Stimulated activated naive CD4-positive, alpha-beta T cell (primary cell): ENCODE measurements around the gene SPOCK1.

ENCODE experiments used
- DNase-seq, 6 experiments: peaks; one replicate each; lab custom pipeline; 2025; lab: John Stamatoyannopoulos, UW

SPOCK1 gene

GRCh38 chr5:137441476-137441875 is 57.6 kb downstream of the SPOCK1 start:
- no peak for DNase-seq

DNA sequence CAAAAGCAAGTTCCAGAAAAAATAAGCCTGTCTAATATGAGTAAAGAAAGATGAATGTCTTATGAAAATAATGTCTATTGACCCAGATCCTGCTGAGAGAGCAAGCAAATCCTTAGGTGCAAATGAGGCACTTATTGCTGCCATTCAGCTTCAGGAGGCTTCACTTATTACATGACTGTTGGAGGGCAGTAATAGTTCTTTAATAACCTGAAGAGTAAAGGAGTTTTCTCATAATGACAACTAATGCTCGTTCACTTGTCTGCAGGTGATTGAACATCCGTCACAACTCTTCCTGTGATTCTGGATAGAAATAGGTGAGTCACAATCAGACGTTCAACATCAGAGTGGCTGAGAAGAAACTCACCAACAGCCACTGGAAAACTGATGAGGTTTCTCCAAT is 58.3 kb downstream of the SPOCK1 start:
- DNase-seq: no peak

- DNase-seq: no peak
Measured at GRCh38 chr5:137439645-137440044, 59.5 kb downstream of the SPOCK1 start.

- no peak for DNase-seq
Measured at GRCh38 chr5:137438932-137439331, 60.2 kb downstream of the SPOCK1 start.

- DNase-seq: no peak
Measured at GRCh38 chr5:137437774-137438173, 61.4 kb downstream of the SPOCK1 start.

DNA sequence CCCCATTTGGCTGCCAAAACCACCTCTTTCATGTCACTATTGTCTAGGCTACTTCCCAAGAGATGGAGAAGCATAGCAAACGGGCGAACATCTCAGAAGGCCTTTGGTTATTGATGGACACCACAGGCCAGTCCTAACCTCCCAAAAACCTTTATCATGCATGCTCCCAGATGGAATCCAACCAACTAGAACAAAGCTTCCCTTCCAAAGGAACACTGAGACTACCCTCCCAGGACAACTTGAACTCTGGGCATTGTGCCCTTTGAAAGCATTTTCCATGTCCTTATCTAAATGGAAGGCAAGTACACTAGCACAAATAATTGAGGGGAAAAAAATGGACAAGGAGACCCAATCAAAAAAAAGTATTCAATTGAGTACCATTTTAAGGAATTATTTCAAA is 65.6 kb downstream of the SPOCK1 start:
- DNase-seq: no peak

DNA sequence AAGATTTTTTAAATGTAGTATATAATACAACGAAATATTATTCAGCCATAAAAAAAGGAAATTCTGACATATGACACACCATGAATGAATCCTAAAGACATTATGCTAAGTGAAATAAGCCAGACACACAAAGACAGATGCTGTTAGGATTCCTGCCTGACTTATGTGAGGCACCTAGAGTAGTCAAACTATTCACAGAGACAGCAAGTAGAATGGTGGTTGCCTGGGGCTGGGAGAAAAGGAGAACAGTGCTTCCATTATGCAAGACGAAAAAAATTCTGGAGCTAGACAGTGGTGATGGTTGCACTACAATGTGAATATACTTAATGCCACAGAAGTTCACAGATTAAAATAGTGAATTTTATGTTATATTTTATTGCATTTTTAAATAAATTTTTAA is 66.8 kb downstream of the SPOCK1 start:
- DNase-seq: no peak

DNA sequence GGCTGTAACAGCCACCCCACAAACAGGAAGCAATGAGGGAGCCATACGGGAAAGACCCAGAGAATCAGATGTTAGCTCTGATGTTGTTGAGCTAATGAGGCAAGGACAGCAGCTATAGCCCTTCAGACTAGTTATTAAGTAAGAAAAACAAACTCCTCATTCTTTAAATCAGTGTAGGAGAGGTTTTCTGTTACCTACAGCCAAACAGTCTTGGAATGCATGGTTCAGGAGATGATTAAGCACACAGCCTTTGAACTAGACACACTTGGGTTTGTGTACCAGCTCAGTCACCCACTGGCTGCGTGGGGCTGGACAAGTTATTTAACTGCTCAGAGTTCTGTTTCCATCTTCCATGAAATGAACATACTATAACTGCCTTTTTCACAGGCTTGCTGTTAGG is 68.1 kb downstream of the SPOCK1 start:
- DNase-seq: no peak

- DNase-seq: no peak
Measured at GRCh38 chr5:137415231-137415681, 83.9 kb downstream of the SPOCK1 start.

DNA sequence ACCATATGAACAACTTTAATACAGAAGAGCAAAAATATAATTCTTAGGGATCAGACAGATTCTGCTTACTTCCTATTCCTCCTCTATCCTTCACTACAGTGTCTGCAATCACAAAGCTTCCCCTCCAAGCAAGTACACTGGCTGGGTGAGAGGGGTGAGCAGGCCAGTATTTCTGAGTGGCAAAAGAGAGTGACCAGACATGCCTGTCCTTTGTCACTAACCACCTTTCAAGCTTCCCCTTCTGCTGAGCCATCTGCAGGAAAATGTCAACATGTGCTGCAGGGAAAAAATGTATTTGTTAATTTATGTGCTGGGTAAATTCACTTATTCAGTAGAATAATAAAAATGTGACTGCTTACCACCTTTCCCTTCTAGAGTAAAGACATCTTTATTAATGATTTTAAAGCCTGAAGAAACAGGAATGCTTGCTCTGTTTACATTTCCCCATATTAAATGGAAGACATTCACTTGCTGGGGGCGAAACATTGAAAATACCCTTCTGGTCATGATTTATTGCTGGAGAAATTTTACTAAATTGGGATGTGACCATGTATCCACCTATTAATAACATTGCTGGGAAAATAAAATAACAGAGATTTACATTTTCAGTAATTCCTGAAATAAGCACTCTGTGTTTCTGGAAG is 84.9 kb downstream of the SPOCK1 start:
- no peak for DNase-seq

- no peak for DNase-seq
Measured at GRCh38 chr5:137412136-137412535, 87.0 kb downstream of the SPOCK1 start.

GRCh38 chr5:137410234-137411010 is 88.7 kb downstream of the SPOCK1 start:
- DNase-seq: no peak

DNA sequence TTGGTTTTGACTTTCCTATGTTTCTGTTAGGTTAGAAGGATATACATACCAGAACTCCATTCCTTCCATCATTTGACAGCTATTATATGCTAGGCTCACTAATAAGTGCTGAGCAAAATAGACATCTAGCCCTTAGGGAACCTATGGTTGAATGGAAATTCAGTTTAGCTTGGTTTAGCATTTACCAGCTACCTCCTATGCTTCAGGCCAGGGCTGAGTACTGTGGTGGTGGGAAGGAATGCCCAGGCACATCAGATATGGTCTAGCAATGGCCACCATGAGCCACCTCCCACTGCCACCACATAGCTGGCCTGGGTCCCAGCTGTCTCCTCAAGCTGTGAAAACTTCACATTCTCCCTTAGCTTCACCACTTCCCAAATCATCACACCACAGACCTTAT is 89.4 kb downstream of the SPOCK1 start:
- DNase-seq: no peak

GRCh38 chr5:137407090-137407489 is 92.0 kb downstream of the SPOCK1 start:
- DNase-seq: no peak

DNA sequence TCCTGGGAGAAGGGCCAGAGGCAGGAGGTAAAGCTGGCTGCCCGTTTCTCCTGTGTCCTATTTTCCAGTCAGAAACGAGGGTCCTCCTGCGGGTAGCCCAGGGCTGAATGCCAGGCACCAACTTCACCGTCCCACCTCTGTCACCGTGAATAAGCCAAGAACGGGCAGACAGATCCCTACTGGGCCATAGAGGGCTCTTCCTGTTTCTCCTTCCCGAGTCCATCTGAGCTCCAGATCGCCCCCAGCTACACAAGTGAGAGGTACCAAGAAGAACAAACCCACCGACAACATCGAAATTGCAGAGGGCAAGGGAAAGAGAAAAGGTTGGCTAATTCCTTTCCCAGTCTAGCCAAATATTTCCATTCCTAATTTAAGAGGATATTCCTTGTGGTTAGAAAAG is 93.7 kb downstream of the SPOCK1 start:
- DNase-seq: no peak

- DNase-seq: no peak
Measured at GRCh38 chr5:137403869-137404268, 95.3 kb downstream of the SPOCK1 start.

DNA sequence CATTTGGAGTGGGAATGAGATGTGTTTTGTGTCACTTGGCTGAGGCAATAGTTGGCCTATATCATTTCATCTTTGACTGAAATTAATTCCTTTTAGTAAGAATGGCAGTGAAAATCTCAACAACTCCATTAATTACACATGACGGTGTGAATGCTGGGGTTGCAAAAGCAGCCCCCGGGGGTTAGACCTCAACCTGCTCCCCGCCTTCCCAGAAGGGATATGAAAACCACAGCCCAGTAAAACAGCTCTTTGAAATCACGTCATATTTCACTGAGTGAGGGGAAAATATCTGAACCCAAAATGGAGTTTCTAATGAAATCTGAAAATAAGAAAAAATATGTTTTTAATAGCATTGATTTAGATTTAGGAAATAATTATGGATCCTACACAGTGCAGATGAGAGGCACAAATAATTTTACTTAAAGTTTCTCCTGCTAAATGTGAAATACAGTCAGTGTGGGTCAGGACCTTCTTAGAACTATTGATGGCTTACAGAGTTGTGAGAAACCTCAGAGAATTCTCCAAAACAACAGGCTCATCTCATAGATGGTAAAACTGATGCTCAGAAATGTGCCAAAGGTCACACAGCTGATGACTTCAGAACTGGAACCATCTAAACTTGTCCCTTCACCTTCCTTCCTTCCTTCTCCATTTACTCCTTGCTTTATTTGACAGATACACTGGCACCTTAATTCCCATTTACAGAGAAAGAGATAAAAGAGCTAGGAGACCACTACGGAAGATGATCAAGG is 96.5 kb downstream of the SPOCK1 start:
- no peak for DNase-seq

DNA sequence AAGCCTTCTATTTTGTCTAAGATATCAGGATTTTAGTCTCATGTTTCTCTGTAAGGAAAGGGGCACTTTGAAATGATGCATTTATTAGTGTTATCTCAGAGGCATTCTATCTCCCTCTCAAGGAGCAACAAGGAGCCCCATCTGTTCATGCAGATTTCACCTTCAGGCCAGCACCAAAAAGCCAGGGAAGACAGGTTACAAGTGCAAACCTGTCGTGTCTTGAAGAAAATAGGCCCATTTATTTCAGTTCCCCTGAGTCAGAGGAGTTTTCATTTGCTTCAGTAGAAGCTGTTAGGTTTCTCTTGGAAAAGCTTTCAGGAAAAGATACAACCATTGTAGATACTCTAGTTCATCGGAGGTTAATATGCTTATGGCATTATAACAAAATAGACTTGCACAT is 97.2 kb downstream of the SPOCK1 start:
- no peak for DNase-seq

DNA sequence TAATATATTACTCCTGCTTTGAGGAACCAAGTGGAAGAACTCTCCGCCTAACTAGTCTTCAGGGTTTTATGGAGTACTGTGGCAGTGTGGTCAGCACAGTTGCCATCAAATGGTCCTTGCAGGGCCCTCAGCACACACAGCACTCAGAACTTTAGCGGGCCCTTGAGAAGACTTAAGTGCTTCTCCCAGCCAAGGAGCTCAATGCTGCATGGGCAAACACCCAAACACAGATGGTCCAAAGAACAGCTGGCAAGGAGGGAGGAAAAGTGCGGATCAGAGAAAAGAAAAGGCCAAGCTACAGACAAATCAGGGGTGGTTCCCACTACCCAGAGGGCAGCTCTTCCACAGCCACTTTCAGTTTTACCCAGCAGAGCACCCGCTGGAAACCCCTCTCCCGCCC is 98.6 kb downstream of the SPOCK1 start:
- DNase-seq: no peak

GRCh38 chr5:137399911-137400310 is 99.2 kb downstream of the SPOCK1 start:
- no peak for DNase-seq

DNA sequence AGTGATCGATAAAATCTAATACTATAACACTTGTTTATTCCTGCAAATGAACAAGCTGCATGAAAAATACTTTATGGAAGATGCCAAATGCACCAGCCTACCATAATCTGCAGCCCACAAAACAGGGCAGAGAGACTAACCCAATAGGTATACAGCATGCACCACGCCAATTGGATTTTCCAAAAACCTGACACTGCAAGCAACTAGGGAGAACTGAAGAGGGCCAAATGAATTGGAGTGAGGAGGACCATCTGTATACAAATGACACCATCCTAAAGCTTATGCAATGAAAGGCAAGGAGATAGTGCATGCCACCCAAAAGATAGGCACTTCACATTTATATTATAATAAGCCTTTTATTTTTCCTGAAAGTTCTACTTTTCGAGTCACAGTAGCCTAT is 100.4 kb downstream of the SPOCK1 start:
- DNase-seq: no peak

GRCh38 chr5:137398154-137398553 is 101.0 kb downstream of the SPOCK1 start:
- no peak for DNase-seq
